Measurements from ENCODE around the gene SECISBP2L. TPM values are rescaled to one million over a fixed set of nuclear protein-coding genes. Genes with fewer than 3 reads are reported as not detected.

SECISBP2L gene
- total RNA-seq, 1 donor from 2014 or later, result 55.0 TPM

- Mint-ChIP-seq H3K36me3 (ENCODE audit: insufficient read depth) (no peaks in the 10 kb centered on the region), H3K27ac (no peak overlapping the region), H3K9me3 (ENCODE audit: low read depth) (peaks cover 4% of the 10 kb centered on the region), H3K4me1 (ENCODE audit: low read depth) (peaks cover 9% of the 10 kb centered on the region), H3K4me3 (ENCODE audit: low read depth) (no peak overlapping the region), H3K27me3 (peaks cover 24% of the 10 kb centered on the region)
- no peak for TF ChIP-seq CTCF (IDR thresholded peaks at IDR 0.05; ENCODE audit: unreplicated experiment)
- DNase-seq (ENCODE audit: low spot score, unreplicated experiment), result no peak
Observed at GRCh38 chr15:48967336-48967735, 78.9 kb downstream of the SECISBP2L start.

GRCh38 chr15:48966595-48967301 is 79.5 kb downstream of the SECISBP2L start:
- TF ChIP-seq CTCF (IDR thresholded peaks at IDR 0.05; ENCODE audit: unreplicated experiment), result no peak
- H3K9me3 Mint-ChIP-seq (ENCODE audit: low read depth), result peaks cover 4% of the 10 kb centered on the region

GRCh38 chr15:48965972-48966371 is 80.3 kb downstream of the SECISBP2L start:
- TF ChIP-seq CTCF (IDR thresholded peaks at IDR 0.05; ENCODE audit: unreplicated experiment), result no peak
- Mint-ChIP-seq H3K27me3 (peaks cover 37% of the 10 kb centered on the region), H3K36me3 (ENCODE audit: insufficient read depth) (no peaks in the 10 kb centered on the region), H3K4me1 (ENCODE audit: low read depth) (peaks cover 12% of the 10 kb centered on the region), H3K4me3 (ENCODE audit: low read depth) (no peak overlapping the region), H3K27ac (no peak overlapping the region), H3K9me3 (ENCODE audit: low read depth) (peaks cover 4% of the 10 kb centered on the region)
- DNase-seq (ENCODE audit: low spot score, unreplicated experiment), result no peak

More at GRCh38 chr15:48966595-48967301, 79.5 kb downstream of the SECISBP2L start:
- Mint-ChIP-seq H3K27me3 (peaks cover 30% of the 10 kb centered on the region), H3K36me3 (ENCODE audit: insufficient read depth) (no peaks in the 10 kb centered on the region), H3K4me1 (ENCODE audit: low read depth) (peaks cover 9% of the 10 kb centered on the region), H3K27ac (no peak overlapping the region), H3K4me3 (ENCODE audit: low read depth) (no peak overlapping the region)
- no peak for DNase-seq (ENCODE audit: low spot score, unreplicated experiment)

- Mint-ChIP-seq H3K4me3 (ENCODE audit: low read depth) (no peak overlapping the region), H3K27me3 (peaks cover 42% of the 10 kb centered on the region), H3K27ac (no peak overlapping the region)
Observed at GRCh38 chr15:48964898-48965297, 81.3 kb downstream of the SECISBP2L start.

GRCh38 chr15:48963524-48964113 is 82.6 kb downstream of the SECISBP2L start, which contains the start of gene SHC4:
Gene SHC4, minus strand, starts transcription at chr15:48963919. Its CDS starts 904 bp downstream, at chr15:48963015.
- Mint-ChIP-seq H3K36me3 (ENCODE audit: insufficient read depth) (no peaks in the 10 kb centered on the region), H3K27ac (peak within 1 kb of the TSS; percentile 2), H3K4me3 (ENCODE audit: low read depth) (peak within 1 kb of the TSS; percentile 74), H3K9me3 (ENCODE audit: low read depth) (no peaks in the 10 kb centered on the region), H3K4me1 (ENCODE audit: low read depth) (peaks cover 12% of the 10 kb centered on the region), H3K27me3 (peaks cover 43% of the 10 kb centered on the region)
- DNase-seq (ENCODE audit: low spot score, unreplicated experiment), result no peak
- TF ChIP-seq CTCF (IDR thresholded peaks at IDR 0.05; ENCODE audit: unreplicated experiment), result no peak

More at GRCh38 chr15:48964898-48965297, 81.3 kb downstream of the SECISBP2L start:
- no peaks in the 10 kb centered on the region for H3K9me3 Mint-ChIP-seq (ENCODE audit: low read depth)
- H3K36me3 Mint-ChIP-seq (ENCODE audit: insufficient read depth), result no peaks in the 10 kb centered on the region
- TF ChIP-seq CTCF (IDR thresholded peaks at IDR 0.05; ENCODE audit: unreplicated experiment), result no peak
- H3K4me1 Mint-ChIP-seq (ENCODE audit: low read depth), result peaks cover 12% of the 10 kb centered on the region
- no peak for DNase-seq (ENCODE audit: low spot score, unreplicated experiment)

Measured in progenitor cell of endocrine pancreas (in vitro differentiated cells).